ENCODE data around the gene NAB1.

NAB1 gene

GRCh38 chr2:190663839-190664238 is 15.0 kb downstream of the NAB1 start:
- H3K4me3 ChIP-seq = no peak overlapping the region
- TF ChIP-seq, protein P1, sequence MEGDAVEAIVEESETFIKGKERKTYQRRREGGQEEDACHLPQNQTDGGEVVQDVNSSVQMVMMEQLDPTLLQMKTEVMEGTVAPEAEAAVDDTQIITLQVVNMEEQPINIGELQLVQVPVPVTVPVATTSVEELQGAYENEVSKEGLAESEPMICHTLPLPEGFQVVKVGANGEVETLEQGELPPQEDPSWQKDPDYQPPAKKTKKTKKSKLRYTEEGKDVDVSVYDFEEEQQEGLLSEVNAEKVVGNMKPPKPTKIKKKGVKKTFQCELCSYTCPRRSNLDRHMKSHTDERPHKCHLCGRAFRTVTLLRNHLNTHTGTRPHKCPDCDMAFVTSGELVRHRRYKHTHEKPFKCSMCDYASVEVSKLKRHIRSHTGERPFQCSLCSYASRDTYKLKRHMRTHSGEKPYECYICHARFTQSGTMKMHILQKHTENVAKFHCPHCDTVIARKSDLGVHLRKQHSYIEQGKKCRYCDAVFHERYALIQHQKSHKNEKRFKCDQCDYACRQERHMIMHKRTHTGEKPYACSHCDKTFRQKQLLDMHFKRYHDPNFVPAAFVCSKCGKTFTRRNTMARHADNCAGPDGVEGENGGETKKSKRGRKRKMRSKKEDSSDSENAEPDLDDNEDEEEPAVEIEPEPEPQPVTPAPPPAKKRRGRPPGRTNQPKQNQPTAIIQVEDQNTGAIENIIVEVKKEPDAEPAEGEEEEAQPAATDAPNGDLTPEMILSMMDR (IDR thresholded peaks at IDR 0.05) = no peak
- no peak overlapping the region for H3K27ac ChIP-seq
- DNase-seq (ENCODE audit: low spot score) = no peak

DNA sequence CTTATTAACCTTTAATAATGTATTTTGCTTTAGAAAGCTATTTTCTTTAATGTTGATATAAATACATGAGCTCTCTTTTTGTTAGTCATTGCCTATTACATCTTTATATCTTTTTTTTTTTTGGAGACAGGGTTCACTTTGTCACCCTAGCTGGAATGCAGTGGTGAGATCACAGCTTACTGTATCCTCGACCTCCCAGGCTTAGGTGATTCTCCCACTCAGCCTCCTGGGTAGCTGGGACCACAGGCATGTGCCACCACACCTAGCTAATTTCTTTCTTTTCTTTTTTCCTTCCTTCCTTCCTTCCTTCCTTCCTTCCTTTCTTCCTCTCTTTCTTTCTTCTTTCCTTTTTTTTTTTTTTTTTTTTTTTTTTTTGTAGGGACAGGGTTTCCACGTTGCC is 15.4 kb downstream of the NAB1 start:
- no peak for DNase-seq (ENCODE audit: low spot score)
- H3K27ac ChIP-seq = no peak overlapping the region
- TF ChIP-seq, protein P1 (IDR thresholded peaks at IDR 0.05) = no peak
- no peak overlapping the region for H3K4me3 ChIP-seq

- Histone ChIP-seq H3K4me3 (no peak overlapping the region), H3K27ac (no peak overlapping the region)
- TF ChIP-seq, protein P1 (IDR thresholded peaks at IDR 0.05) = no peak
- DNase-seq (ENCODE audit: low spot score) = no peak
Measured at GRCh38 chr2:190666895-190667294, 18.0 kb downstream of the NAB1 start.

DNA sequence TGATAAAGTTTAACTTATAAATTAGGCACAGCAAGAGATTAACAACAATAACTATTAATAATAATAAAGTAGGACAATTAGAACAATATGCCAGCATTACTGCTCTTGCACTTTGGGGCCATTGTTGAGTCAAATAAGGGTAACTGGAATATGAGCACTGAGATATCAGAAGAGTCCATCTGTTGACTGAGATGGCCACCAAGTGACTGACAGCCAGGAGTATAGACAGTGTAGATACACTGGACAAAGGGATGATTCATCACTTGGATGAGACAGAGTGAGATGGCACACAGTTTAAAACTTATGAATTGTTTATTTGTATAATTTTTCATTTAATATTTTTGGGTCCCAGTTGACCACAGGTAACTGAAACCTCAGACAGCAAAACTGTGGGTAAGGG is 20.0 kb downstream of the NAB1 start:
- no peak overlapping the region for H3K4me3 ChIP-seq
- DNase-seq (ENCODE audit: low spot score) = no peak
- TF ChIP-seq, protein P1 (IDR thresholded peaks at IDR 0.05) = no peak
- no peak overlapping the region for H3K27ac ChIP-seq

- TF ChIP-seq, protein P1 (IDR thresholded peaks at IDR 0.05) = no peak
- H3K4me3 ChIP-seq = no peak overlapping the region
- DNase-seq (ENCODE audit: low spot score) = no peak
- no peak overlapping the region for H3K27ac ChIP-seq
Measured at GRCh38 chr2:190670182-190670946, 21.5 kb downstream of the NAB1 start.

DNA sequence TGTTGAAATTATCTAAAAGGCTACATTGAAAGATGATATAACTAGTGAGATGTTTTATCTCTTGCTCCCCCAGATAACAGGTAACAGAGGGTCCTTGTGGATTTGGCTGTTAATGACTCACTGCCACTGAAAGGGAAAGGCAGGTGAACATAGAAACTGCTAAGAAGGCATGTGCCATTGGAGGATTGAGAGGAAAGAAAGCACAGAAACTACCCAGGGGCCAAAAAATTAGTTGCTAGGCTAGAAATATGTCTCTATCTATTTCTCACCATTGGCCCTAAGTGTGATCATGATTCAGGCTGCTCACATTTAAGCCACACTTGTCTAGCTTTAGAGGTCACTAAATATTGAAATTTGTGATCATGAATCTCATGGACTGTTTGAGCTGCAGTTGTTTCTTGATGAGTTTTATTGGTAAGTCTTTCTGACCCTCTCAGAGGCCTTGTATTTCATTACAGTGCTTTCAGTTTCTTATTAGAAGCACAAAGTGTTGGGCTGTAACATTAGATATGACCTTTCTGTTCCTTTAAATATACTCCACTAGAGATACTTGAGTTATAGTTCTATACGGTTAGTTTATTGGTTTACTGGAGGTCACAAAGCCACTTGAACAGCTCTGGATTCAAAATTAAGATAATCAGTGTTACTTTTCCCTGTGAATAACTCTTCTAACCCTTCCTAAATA is 26.2 kb downstream of the NAB1 start:
- TF ChIP-seq, protein P1 (IDR thresholded peaks at IDR 0.05) = no peak
- no peak overlapping the region for H3K4me3 ChIP-seq
- DNase-seq (ENCODE audit: low spot score) = no peak
- no peak overlapping the region for H3K27ac ChIP-seq

GRCh38 chr2:190677255-190677654 is 28.4 kb downstream of the NAB1 start:
- no peak overlapping the region for H3K27ac ChIP-seq
- TF ChIP-seq, protein P1 (IDR thresholded peaks at IDR 0.05) = no peak
- no peak for DNase-seq (ENCODE audit: low spot score)

More at GRCh38 chr2:190677255-190677654, 28.4 kb downstream of the NAB1 start:
- H3K4me3 ChIP-seq = no peak overlapping the region

Data from coronary artery (tissue), 2 donors.